HG02610 (cell line): Measurements from ENCODE around the gene TK2.
A peak's percentile ranks its signal among the peaks of the same experiment; 100 is the strongest.

ENCODE experiments used
- ATAC-seq: cut with Tn5 transposase; IDR thresholded peaks from one replicate; pipeline ENCODE4 v1.9.1; 2021; ENCODE audit warnings: mild to moderate bottlenecking, moderate library complexity; ENCODE audit not compliant: unreplicated experiment

TK2 gene

DNA sequence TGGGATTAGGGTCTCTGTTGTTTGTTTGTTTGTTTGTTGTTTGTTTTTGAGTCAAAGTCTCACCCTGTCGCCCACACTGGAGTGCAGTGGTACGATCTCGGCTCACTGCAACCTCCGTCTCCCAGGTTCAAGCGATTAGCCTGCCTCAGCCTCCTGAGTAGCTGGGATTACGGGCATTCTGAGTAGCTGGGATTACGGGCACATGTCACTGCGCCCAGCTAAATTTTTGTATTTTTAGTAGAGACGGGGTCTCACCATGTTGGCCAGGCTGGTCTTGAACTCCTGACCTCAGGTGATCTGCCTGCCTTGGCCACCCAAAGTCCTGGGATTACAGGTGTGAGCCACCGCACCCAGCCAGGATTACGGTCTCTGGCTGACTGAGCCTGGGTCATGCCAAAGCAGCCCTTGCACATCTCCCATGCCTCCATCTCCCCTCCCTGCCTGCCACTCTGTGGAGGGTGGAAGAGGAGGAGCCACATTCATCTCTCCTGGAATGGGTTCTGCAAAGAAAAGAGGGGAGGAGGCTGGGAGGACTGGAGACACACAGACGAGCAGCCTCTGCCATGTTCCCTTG is 63.6 kb downstream of the TK2 start:
- ATAC-seq, result no peak

- ATAC-seq, result no peak
Measured at GRCh38 chr16:66485376-66485775, 64.5 kb downstream of the TK2 start.

- no peak for ATAC-seq
Measured at GRCh38 chr16:66484453-66485213, 65.3 kb downstream of the TK2 start.

- ATAC-seq, result peak; percentile 80
Measured at GRCh38 chr16:66483689-66484452, 66.1 kb downstream of the TK2 start.

- no peak for ATAC-seq
Measured at GRCh38 chr16:66481943-66482390, 68.0 kb downstream of the TK2 start.

DNA sequence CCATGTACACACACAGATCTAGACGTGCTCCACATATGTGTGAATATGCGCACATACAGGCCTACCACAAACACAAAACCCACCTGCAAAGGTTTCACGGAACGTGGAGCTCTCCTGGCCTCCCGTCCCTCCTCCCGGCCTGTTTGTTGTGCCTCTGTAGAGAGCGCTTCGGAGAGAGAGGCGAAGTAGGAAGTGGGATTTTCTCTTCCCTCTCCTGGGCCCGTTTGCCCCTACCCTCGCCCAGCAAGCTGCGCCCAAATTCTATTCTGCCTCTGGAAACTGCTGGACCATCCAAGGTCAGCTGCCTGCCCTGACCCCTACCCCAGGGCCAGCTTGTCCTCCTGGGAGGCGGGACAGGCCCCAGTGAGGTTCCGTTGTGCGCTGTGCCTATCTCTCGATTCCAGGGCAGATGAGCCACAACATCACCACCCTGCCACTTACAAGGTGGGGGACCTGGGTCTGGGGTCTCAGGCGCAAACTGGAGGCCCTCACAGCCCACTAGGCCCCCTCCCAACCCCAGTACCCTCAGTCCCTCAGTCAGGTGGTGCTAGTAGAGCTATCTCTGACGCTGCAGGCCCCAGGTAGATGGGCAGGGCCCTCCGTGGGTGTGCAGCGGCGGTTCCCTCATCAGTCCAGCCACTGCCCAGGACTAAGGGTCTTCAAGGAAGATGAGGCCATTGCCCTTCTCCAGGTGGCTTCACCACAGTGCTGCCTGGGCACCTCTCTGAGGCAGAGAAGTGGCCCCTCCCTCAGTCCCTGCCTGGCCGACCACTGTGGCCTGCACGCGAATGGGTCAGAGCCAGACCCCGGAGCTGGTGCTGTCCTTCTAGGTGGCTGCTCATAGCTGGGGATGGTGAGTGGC is 68.6 kb downstream of the TK2 start:
- ATAC-seq, result no peak

- no peak for ATAC-seq
Measured at GRCh38 chr16:66480265-66481080, 69.4 kb downstream of the TK2 start.

GRCh38 chr16:66479661-66480264 is 70.2 kb downstream of the TK2 start:
- no peak for ATAC-seq

DNA sequence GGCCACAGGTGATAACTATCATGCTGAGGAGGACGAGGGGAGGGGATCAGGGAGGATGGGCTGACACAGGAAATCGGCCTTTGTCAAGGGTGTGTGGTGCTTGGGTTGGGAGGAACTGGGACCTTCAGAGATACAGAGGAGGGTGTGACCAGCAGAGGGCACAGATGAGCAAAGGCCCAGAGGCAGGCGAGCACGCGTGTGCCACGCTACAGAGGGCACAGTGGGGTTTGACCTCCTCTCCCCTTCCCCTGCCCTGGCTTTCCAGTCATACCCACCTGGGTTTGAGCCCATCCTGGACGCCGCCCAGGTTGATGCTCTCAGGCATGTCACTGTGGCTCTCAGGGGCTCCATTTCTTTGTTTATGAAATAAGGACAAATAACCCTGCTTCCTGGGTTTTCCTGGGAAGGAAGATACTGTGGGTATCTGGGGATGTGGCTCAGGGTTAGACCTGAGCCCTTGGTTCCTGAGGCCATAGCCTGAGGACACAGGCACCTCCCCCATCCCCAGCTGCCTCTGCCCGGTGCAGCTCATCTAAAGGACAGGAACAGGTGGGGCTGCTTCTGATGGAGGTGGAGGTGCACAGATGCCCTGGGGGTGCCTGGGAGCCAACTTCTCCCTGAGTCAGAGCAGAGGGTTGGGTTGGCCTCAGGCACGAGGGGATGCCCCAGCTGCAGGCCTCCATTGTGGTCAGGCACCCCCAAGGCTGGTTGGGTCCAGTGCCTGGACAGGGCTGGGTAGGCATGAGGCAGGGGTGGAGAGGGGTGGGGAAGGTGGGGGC is 71.0 kb downstream of the TK2 start:
- ATAC-seq, result no peak

DNA sequence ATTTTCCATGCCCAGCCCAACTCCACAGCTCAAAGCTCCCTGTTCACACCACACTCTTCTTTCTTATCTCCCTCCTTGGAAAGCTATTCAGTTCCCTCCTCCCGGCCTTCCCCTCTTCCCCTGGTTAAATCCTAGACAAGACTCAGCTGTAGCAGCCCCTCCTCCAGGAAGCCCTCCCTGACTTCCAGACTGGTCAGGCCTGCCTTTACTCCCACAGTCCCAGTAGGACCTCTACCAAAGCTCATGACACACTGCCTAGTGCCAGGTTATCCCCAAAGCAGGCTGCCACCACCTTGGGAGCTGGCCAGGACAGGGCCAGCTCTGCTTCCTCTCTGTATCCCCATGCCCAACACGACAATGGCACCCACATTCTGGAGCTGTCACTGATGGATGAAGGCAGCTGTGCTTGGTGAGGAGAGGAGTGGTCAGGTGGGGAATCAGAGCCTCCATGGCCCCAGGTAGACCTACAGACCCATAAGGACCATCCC is 72.8 kb downstream of the TK2 start:
- ATAC-seq, result no peak

DNA sequence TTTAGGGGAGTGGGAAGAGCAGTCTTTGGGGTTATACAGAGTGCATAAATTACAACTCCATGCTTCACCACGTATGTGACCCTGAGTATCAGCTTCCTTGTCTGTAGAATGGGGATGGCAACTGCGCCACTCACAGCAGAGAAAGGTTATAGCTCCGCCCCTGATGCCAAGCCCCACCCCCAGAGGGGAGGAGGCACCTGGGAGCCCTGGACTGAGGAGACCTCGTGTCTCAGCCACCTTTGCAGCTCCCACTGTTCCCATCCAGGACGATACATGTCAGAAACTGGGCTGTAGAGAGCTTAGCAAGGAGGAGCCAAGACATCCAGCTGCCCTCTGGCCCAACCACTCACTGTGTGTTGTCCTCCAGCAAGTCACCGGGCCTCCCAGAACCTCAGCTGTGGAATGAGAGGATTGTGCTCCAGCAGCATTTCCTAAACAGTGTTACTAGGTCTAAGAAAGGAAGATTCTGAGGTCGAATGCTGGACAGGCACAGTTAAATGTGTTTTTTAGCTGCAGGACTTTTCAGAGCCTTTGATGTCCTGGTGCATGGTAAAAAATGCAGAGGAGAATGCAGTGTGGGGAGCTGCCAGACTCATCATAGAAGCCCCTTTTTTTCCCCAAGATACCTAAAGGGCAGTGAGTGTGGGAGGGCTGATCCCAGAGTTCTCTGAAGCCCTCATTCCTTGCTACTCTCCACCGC is 73.4 kb downstream of the TK2 start:
- no peak for ATAC-seq

- ATAC-seq, result no peak
Measured at GRCh38 chr16:66475232-66475631, 74.7 kb downstream of the TK2 start.

DNA sequence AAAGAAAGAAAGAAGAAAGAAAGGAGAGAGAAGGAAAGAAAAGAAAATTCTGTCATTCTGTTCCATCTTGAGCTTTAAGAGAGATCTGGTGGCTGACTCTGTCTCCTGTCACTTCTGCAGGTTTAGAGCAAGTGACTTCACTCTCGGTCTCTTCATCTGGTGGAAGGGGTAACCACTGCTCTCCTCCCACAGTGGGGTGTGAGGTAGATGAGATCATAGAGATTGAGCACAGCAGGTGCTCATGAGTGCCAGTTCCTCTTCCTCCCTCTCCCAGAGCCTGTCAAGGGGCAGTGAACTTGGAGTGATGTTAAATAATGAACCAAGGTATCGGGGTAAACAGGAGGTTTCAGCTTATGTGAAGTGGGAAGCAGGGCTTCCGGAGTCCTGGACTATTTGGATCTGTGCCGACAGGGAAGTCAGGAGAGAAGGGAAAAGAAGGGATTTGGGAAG is 75.1 kb downstream of the TK2 start:
- peak; percentile 81 for ATAC-seq

GRCh38 chr16:66473654-66474519 is 76.0 kb downstream of the TK2 start:
- no peak for ATAC-seq

- no peak for ATAC-seq
Measured at GRCh38 chr16:66473051-66473571, 76.8 kb downstream of the TK2 start.

DNA sequence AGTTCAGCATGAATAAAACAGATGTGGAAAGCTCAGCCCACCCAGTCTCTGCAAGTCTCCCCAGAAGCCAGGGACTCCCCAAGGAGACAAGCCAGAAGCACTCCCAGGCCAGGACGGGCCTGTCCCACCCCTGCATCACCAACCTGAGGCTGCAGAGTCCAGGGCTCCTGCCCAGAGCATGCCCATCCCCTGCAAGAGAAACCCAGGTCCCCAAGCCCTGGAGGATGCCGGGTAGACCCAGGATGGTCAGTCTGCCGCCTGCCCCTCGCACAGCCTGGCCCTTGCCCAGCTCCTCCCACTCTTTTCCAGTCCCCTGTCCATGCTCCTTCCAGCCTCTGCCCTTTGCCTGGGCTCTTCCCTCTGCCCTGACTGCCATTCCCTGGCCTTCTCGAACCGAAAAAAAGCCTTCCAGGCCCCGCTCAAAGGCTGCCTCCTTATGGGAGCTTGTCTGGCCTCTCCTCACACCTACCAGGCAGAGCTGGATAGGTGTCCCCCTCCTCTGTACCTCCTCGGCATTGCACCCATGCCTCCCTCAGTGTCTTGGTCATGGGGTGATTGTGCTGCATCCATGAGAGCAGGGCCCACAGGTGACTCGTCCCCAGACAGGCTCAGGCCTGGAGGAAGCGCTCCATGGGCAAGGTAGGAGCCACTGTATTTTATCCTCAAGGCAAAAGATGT is 78.1 kb downstream of the TK2 start:
- no peak for ATAC-seq
